ENCODE data around the gene CCR5AS.

CCR5AS gene

DNA sequence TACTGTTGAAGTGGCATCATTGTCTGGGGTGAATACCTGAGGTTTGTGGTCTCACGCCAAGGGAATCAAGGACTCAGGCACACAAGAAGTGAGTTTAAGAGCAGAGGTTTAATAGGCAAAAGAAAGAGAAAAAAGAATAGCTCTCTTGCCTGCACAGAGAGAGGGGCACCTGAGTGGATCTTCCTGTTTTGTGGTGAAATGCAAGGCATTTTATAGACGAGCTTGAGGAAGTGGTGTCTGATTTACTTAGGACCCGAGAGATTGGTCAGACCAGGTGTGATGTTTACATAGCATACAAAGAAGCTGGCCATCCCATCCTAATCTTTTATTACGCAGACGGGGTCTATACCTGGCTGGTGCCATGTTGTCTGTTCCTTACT, 22.9 kb downstream of the CCR5AS start:
- Histone ChIP-seq H3K27ac (no peak overlapping the region), H3K36me3 (no peaks in the 10 kb centered on the region), H3K27me3 (no peaks in the 10 kb centered on the region), H3K9me3 (no peaks in the 10 kb centered on the region), H3K4me1 (peaks cover 26% of the 10 kb centered on the region), H3K4me3 (no peak overlapping the region)
- TF ChIP-seq POLR2A (IDR thresholded peaks at IDR 0.05) (no peak), POLR2AphosphoS5 (IDR thresholded peaks at IDR 0.05; ENCODE audit: insufficient read depth in 1 of 2, low read depth in 1 of 2) (no peak)
- TF ChIP-seq, protein P1, sequence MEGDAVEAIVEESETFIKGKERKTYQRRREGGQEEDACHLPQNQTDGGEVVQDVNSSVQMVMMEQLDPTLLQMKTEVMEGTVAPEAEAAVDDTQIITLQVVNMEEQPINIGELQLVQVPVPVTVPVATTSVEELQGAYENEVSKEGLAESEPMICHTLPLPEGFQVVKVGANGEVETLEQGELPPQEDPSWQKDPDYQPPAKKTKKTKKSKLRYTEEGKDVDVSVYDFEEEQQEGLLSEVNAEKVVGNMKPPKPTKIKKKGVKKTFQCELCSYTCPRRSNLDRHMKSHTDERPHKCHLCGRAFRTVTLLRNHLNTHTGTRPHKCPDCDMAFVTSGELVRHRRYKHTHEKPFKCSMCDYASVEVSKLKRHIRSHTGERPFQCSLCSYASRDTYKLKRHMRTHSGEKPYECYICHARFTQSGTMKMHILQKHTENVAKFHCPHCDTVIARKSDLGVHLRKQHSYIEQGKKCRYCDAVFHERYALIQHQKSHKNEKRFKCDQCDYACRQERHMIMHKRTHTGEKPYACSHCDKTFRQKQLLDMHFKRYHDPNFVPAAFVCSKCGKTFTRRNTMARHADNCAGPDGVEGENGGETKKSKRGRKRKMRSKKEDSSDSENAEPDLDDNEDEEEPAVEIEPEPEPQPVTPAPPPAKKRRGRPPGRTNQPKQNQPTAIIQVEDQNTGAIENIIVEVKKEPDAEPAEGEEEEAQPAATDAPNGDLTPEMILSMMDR (IDR thresholded peaks at IDR 0.05): no peak
- intact Hi-C loops (cut with DNase I): no loop called here
- no peak for DNase-seq (ENCODE audit: extremely low spot score in 2 of 2)

DNA sequence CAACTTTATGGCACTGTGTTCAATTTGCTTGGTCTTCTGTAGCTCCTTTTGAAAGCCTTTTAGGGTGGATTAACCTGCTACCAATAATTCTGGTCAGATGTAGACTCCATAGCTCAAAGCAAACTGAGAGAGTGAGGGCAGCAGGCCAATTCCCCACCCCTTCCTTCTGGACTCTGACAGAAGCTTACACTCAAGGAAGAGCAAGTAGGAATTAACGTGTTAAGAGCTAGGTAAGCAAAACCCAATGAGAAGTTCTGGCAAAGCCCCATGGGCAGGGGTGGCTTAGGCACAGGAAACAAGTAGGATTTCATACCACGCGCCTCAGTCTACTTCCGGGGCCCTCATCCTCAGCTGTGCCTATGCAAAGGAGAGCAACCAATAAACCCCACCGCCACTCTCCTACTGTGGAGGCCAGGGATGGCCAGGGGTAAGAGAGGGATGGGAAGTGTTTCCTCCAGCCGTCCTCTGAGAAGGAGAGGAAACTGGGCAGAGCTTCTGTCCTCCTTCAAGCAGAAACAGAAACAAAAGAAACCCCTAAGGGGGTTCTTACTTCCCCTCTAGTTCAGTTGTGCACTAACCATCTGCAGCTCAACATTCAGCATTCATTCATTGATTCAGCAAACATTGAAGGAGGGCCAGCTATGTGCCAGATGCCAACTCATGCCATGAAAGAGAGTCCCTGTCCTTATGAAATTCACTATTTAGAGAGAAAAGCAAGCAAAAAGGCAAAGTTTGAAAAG, 23.5 kb downstream of the CCR5AS start:
- no peaks in the 10 kb centered on the region for H3K27me3 ChIP-seq
- peaks cover 26% of the 10 kb centered on the region for H3K4me1 ChIP-seq
- TF ChIP-seq, protein P1 (IDR thresholded peaks at IDR 0.05): no peak
- TF ChIP-seq POLR2AphosphoS5 (IDR thresholded peaks at IDR 0.05; ENCODE audit: insufficient read depth in 1 of 2, low read depth in 1 of 2) (no peak), POLR2A (IDR thresholded peaks at IDR 0.05) (no peak)
- H3K9me3 ChIP-seq: no peaks in the 10 kb centered on the region
- DNase-seq (ENCODE audit: extremely low spot score in 2 of 2): peak in 1 of 2 donors; percentile 64
- intact Hi-C loops (cut with DNase I): no loop called here
- H3K36me3 ChIP-seq: no peaks in the 10 kb centered on the region
- H3K27ac ChIP-seq: no peak overlapping the region
- no peak overlapping the region for H3K4me3 ChIP-seq

DNA sequence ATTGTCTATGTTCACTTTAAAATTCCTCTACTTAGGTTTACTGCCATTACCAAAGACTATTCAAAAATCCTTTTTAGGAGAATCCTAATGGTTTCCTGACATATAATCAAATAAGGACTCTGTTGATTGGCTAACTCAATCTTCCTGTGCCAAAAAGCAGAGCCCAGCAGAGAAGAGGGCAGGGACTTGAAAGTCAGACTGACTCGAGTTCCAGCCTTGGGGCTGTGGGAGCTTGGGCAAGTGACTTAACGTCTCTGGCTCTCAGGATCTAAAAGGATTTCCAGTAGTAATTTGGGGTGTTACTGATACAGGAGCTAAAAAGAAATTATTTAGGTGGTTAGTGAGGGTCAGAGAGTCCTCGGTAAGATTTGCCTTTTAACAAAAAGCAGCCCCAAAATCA, 25.2 kb downstream of the CCR5AS start:
- intact Hi-C loops (cut with DNase I): no loop called here
- H3K4me1 ChIP-seq: peaks cover 26% of the 10 kb centered on the region
- no peaks in the 10 kb centered on the region for H3K36me3 ChIP-seq
- H3K4me3 ChIP-seq: no peak overlapping the region
- no peak for DNase-seq (ENCODE audit: extremely low spot score in 2 of 2)
- H3K27ac ChIP-seq: no peak overlapping the region
- TF ChIP-seq POLR2AphosphoS5 (IDR thresholded peaks at IDR 0.05; ENCODE audit: insufficient read depth in 1 of 2, low read depth in 1 of 2) (no peak), POLR2A (IDR thresholded peaks at IDR 0.05) (no peak)
- TF ChIP-seq, protein P1 (IDR thresholded peaks at IDR 0.05): no peak
- H3K27me3 ChIP-seq: no peaks in the 10 kb centered on the region
- H3K9me3 ChIP-seq: no peaks in the 10 kb centered on the region

DNA sequence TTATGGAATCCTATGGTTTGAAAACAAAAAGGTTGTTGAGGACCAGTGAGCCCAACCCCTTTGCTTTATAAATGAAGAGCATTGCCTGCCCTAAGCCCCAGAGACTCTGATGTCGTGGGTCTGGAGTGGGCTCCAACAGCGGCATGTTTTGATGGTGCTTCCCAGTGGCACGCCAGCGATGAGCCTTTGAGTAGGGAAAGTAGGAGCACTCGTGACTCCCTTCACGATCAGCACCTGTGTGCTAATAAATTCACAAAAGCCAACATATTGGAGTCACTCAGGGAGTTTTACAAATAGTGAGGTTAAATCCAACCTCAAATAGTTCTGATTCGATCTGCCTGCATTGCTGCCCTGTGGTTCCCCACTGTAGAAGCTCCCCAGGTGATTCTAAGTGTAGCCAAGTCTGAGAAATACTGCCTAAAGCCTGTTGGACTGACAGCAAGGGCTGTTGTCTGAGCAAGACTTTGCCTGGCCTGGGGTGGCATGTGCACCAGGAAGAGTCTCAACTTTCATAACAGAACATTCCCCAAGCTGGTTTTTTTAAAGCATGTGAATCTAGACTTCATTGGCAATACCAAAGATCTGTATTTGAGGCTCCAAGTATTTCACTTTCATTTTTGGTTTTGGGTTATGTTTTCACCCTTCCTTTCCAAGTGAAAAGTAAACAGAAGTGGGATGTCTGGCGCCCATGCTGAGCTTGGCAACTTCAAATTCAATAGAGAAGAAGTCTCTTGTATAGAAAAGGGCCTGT, 26.2 kb downstream of the CCR5AS start:
- DNase-seq (ENCODE audit: extremely low spot score in 2 of 2): no peak
- no peak for TF ChIP-seq POLR2A (IDR thresholded peaks at IDR 0.05)
- no peak for TF ChIP-seq POLR2AphosphoS5 (IDR thresholded peaks at IDR 0.05; ENCODE audit: insufficient read depth in 1 of 2, low read depth in 1 of 2)
- TF ChIP-seq, protein P1 (IDR thresholded peaks at IDR 0.05): no peak
- no peaks in the 10 kb centered on the region for H3K9me3 ChIP-seq
- H3K27ac ChIP-seq: peak overlapping the region; percentile 26
- intact Hi-C loops (cut with DNase I): no loop called here
- H3K4me3 ChIP-seq: no peak overlapping the region
- H3K27me3 ChIP-seq: no peaks in the 10 kb centered on the region
- no peaks in the 10 kb centered on the region for H3K36me3 ChIP-seq
- peaks cover 26% of the 10 kb centered on the region for H3K4me1 ChIP-seq

Measured in vagina (tissue), 2 donors.